HG03565 (cell line): Measurements from ENCODE around the gene IRF3.

Experiments
- ATAC-seq: cut with Tn5 transposase; IDR thresholded peaks from one replicate; pipeline ENCODE4 v1.9.1; 2021; ENCODE audit warnings: mild to moderate bottlenecking, moderate library complexity; ENCODE audit not compliant: unreplicated experiment

IRF3 gene

GRCh38 chr19:49672131-49672919 is 6.7 kb upstream of the IRF3 start:
- no peak for ATAC-seq

- no peak for ATAC-seq
Observed at GRCh38 chr19:49669516-49669915, 3.9 kb upstream of the IRF3 start.

GRCh38 chr19:49667473-49667872 is 1.8 kb upstream of the IRF3 start:
- no peak for ATAC-seq

DNA sequence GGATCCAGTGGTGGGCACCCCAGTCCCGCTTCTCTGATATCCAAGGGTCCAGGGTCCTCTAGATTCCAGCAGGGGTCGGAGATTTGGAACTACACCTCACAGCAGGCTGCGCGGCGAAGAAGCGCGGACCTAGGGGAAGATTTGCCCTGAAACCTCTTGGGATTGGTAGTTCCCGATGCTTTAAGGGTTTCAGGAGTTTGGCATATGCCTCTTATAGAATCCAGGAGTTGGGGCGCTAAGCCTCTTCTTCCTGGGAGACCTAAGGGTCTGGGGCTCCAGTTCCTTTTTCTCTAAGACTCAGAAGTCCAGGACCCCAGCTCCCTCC is 425 bp upstream of the IRF3 start:
- ATAC-seq: no peak

DNA sequence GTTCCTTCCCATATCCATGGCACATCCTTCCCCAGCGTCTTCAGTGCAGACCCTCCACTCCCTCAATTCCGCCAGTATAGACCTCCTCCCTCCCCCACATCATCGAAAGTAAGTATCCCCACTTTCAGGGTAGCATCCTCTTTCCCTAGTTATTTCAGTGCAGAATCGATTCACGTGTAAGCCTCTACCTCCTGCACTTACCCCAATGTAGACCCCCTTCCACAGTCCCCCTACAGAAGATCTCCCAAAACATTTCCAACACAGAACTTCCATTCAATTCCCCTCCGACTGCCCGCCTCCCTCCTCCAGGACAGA is 664 bp downstream of the IRF3 start:
- no peak for ATAC-seq

- no peak for ATAC-seq
Observed at GRCh38 chr19:49664171-49665035, 1.3 kb downstream of the IRF3 start.

DNA sequence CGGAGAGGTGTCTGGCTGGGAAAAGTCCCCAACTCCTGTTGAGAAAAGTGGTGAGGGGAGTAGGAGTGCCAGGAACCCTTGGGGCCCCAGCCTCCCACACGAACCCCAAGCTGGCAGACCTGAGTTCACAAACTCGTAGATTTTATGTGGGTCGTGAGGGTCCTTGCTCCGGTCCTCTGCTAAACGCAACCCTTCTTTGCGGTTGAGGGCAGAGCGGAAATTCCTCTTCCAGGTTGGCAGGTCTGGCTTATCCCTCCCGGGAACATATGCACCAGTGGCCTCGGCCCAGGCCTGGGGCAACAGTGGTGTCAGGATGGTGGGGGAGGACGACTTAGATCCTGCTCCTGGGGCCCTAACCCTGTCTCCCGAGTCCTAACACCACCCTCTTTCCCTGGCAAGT is 2.4 kb downstream of the IRF3 start:
- ATAC-seq: no peak

- no peak for ATAC-seq
Observed at GRCh38 chr19:49662011-49662410, 3.6 kb downstream of the IRF3 start.

GRCh38 chr19:49660338-49660961 is 5.2 kb downstream of the IRF3 start:
- ATAC-seq: no peak

DNA sequence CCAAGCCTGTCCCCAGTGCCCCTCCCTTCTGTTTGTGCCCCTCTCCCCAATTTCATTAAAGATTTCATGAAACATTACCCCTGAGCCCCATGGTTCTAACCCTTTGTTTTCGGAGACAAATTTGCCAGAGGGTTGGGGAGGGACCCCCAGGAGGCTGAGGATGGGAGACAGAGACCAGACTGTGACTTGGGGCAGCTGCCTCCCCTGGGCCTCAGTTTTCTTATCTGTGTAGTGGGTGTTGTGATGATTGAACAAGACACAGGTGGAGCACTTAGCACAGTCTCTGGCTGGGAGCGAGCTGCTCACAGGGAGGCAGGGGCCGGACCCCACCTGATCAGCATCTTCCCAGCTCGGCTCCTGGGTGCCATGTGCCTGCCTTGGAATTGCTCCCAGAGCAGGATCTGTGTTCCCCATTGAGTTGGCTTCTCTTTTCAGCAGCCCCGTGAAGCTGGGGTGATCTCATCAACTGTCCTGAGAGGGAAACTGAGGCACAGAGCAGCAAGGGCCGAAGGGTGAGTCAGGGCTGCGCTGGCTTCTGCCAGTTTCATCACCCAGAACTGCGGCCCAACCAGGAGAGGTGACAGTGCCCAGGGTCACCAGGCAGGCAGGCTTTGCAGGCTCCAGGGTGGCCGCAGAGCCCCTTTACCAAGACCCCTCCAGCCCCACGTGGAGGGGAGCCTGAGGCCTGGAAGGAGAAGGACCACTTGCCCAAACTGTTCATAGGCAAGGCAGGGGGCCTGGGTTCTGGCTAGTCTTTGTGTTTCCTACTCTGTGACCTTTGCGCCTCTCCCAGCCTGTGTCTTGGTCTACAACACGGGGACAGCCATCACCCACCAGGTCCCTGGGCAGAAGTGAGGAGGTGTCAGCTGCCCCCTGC is 6.9 kb downstream of the IRF3 start:
- no peak for ATAC-seq

DNA sequence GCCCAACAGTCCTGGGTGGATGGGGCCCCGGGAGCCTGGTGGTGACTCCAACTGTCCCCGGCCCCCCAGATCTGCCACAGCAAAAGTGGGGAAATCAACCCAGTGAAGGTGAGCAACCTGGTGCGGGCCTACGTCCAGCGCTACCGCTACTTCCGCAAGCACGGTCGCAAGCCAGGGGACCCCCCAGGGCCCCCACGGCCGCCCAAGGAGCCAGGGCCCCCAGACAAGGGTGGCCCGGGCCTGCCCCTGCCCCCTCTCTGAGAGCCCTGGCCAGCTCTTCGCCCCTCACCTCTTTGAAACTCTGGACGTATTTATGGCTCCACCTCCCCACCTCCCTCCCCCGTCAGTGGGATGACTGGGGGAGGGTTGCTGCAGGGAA is 7.5 kb downstream of the IRF3 start:
- ATAC-seq: no peak

GRCh38 chr19:49657493-49658138 is 8.0 kb downstream of the IRF3 start:
- no peak for ATAC-seq

GRCh38 chr19:49656456-49657109 is 9.1 kb downstream of the IRF3 start:
- ATAC-seq: no peak

DNA sequence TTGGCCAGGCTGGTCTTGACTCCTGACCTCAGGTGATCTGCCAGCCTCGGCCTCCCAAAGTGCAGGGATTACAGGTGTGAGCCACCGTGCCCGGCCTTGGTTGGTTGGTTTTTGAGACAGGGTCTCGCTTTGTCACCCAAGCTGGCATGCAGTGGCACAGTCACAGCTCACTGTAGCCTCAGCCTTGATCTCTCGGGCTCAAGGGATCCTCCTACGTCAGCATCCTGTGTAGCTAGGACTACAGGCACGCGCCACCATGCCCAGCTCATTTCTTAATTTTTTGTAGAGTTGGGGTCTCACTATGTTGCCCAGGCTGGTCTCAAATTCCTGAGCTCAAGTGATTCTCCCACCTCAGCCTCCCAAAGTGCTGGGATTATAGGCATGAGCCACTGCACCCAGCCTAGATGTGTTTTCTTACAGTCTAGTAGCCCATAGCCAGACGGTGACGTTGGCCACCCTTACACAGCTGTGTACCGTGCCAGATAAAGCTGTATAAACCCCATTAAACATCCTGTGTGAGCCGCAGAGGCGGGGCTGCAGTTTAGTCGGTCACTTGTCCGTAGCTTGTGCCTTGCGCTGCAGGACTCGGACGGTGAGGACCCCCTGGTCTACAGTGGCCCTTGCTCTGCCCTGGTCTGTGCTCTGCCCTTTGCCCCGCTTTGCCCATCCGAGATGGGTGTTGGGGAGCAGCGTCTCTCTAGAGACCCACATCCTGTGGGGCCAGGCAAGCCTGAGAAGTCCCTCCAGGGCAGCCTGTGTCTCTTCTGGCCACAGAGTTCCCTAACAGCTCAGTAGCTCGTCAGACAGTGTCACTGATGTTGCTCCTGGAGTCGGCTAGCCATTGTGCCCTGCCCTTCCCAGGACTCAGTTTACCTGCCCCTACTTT is 9.8 kb downstream of the IRF3 start:
- ATAC-seq: no peak

DNA sequence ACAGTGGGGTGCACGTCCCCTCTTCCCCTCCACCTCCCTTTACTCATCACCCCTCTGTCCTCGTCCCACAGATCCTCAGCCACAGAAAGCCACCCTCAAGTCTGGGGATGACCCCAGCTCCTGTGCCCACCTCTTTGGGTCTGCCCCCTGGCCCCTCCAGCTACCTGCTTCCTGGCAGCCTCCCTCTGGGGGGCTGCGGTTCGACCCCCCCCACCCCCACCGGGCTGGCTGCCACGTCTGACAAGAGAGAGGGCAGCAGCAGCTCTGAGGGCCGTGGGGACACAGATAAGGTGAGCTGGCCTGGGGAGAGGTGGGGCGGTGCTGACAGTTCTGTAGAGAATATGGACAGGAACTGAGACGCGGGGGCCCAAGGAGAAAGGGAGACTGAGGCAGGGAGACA is 11.1 kb downstream of the IRF3 start:
- no peak for ATAC-seq

DNA sequence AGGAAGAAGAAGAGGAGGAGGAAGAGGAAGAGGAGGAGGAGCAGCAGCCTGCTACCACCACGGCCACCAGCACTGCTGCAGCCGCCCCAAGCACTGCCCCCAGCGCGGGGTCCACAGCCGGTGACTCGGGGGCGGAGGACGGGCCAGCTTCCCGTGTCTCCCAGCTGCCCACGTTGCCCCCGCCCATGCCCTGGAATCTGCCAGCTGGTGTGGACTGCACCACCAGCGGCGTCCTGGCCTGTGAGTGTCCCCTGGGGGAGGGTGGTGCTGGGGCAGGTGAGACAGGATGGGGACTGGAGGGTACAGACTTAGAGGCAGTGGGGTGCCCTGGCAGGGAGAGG is 12.2 kb downstream of the IRF3 start:
- no peak for ATAC-seq

GRCh38 chr19:49652551-49653465 is 12.8 kb downstream of the IRF3 start:
- no peak for ATAC-seq

GRCh38 chr19:49651820-49652550 is 13.7 kb downstream of the IRF3 start:
- no peak for ATAC-seq
